Suppressor macrophage treated with lipopolysaccharide for 4 hours (primary cell): ENCODE data around the gene INF2.
"Not testable (repeated sequence)": the region's sequence is repeated elsewhere in the genome, so short reads cannot be mapped to it uniquely, and the experiment has no call there.

Source experiments
- DNase-seq: peaks from one replicate; pipeline ENCODE4 v3.0.0-alpha.2; 2020

The INF2 gene

DNA sequence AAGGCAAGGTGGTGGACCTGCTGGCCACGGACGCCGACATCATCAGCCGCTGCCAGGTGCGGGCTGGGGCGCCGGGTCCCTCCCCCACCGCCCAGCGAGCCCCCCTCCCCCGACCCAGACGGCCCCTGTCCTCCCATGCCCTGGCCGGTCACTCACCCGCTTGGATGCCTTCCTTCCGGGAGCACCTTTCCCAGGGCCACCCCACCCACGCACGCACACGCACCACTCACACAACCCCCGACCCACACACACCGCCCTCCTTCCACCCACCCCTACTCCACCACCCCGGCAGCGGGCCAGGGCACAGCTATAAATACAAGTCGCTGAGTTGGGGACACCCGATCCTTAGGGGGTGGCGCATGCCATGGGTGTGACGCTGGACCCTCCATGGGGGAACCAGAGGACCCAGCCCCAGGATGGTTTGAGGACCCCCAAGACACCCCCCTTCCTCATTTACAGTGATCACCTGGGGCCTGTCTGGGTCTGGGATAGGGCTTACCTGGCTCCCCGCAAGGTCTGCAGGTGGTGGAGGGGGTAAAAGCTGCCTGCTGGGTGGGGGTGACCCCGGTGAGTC, 35.1 kb downstream of the INF2 start:
- no peak for DNase-seq

- DNase-seq: peak; percentile 9
Measured at GRCh38 chr14:104724981-104725771, 35.8 kb downstream of the INF2 start.

- no peak for DNase-seq
Measured at GRCh38 chr14:104725772-104726548, 36.5 kb downstream of the INF2 start.

GRCh38 chr14:104726600-104727451, 37.4 kb downstream of the INF2 start:
- DNase-seq: no peak

GRCh38 chr14:104728631-104729030, 39.2 kb downstream of the INF2 start:
- no peak for DNase-seq

DNA sequence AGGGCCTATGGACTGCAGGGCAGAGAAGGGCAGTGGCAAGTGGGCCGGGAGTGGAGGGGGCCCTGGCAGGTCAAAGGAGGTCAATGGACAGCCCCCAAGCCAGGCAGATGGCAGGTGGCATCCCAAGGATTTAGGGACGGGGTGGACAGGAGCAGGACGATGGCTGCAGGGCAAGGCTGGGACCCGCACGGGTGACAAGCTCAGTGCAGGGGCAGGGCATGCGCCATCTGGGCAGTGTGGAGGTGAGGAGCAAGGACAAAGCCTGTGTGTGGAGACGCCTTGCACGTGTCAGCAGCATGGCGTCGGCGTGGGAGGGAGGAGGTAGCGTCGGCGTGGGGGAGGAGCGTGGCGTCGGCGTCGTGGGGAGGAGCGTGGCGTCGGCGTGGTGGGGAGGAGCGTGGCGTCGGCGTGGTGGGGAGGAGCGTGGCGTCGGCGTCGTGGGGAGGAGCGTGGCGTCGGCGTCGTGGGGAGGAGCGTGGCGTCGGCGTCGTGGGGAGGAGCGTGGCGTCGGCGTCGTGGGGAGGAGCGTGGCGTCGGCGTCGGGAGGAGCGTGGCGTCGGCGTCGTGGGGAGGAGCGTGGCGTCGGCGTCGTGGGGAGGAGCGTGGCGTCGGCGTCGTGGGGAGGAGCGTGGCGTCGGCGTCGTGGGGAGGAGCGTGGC, 39.9 kb downstream of the INF2 start:
- DNase-seq: not testable (repeated sequence)

- DNase-seq: no peak
Measured at GRCh38 chr14:104729835-104730181, 40.4 kb downstream of the INF2 start.

DNA sequence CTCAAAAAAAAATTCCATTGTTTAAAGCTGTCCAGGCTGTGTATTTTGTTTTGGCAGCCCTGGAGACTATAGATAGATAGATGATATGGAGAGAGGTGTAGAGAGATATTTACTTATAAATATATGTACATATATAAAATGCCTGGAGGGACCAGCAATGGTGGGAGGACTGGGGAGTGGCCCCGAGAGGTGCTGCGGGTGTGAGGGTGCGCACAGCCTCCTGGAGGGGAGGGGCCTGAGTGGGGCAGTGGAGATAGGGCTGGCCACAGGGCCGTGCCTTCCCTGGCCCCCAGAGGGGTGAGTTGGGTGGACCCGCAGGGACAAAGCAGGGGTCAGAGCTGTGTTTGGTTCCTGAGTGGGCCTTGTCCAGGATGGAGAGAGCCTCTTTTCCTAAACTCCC, 41.1 kb downstream of the INF2 start:
- DNase-seq: no peak

DNA sequence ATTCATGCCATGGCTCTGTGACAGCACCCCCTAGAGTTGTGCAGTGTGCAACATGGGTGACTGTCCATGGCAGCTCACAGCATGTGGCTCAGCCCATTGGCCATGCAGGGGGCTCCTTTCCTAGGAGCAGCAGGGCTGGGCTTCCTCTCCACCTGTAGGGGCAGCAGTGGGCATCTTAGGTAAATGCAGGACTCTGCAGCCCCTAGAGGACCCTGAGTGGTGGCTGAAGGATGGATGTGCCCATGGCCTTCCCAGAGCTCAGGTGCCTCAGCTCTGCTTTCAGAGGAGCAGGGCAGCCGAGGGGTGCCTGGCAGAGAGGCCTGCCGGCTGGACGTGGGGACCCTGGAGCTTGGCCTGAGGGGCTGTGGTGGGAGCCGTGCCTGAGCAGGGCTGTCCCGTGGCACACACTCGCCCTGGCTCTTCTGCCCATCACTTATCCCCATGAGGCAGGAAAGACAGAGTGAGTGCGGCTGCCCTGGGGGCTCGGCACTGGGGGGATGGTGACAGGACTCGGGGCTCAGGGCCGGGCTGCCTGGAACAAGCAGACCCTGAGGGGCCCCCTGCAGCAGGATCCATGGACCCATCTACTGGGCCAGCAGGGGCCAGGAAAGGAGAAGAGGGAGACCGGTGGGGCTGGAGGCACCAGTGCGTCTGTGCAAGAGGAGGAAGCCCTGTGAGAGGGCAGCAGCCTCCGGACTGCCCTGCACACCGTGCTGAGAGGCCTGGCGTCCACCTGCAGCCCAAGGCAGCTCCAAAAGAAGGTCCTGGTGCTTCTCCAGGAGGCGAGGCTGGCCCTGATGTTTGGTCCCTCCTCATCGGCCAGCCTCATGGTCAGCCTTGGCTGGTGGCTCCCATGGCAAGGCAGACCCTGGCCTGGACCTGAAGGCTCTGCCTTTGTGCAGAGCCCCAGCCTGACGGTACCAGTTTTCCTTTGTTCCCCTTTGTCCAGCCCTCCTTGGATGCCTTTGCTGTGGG, 42.2 kb downstream of the INF2 start:
- no peak for DNase-seq

GRCh38 chr14:104732355-104732804, 43.0 kb downstream of the INF2 start:
- DNase-seq: no peak

DNA sequence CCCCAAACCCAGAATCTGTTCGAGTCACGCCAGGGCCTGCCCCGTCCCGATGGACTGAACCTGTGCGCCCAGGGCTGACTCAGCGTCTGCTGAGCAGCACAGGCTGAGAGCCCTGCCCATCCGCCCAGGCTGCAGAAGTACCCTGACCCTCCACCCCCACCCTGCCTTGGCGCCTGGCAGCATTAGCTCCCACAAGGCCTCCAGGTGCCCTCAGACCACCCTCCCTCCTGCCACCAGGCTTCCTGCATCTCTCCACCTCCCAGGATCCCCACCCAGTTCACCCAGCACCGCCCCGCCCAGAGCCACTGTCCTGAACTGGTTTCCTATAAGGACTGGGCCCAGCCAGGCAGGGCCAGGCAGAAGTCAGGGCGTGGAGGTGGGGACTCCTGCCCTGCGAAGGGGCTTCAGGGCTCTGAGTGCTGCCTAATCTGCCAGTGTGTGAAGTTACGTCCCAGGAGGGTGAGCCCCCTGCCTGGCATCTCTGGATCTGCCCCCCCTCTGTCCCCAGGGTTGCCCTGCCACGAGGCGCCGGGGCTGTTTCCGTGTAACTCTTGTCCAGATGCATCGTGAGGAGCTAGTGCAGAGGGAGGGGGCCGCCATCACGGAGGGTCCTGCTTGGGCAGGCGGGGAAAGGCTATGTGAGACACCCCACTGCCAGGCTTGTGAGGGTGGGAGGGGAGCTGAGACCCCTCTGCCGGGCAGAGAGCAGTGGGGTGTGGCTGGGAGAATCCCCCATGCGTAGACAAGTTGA, 43.7 kb downstream of the INF2 start:
- DNase-seq: no peak

DNA sequence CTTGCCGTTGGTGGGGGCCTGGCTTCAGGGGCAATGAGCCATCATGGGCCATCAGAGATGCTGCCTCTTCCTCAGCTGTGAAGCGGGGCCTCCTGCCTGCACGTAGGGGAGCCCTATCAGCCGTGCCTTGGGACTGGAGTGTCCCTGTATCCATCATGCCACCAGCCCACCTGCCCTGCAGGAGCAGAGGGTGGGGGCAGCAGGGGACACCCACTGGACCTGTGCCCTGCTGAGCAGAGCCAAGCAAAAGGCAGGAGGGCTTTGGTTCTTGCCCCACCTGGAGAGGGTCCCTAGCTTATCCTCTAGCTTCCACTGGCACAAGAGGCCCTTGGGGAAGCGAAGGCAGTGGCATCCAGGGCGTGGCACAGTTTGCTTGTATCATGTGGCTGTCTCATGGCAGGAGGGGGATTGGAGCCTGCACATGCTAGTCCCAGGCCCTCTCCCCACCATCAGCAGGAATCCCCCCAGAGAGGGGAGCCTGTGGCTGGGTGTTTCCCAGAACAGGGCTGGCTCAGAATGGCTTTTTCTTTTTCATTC, 44.7 kb downstream of the INF2 start:
- DNase-seq: no peak

DNA sequence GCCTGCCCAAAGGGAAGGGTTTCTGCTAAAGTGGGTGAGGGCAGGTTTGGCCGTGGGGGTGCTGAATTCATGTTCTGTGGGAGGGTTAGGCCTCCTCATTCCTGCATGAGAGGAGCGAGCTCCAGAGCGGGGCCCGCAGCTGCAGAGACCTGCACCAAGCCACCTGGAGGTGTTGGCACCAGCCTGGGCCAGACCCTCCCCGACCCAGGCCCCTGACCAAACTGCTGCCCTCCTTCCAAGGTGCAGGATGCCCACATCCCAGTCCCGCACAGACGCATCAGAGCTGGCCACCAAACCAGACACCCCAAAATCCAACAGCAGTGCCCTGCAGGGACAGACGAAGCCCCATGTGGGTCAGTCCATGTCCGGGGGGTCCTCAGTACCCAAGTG, 45.2 kb downstream of the INF2 start:
- DNase-seq: no peak

DNA sequence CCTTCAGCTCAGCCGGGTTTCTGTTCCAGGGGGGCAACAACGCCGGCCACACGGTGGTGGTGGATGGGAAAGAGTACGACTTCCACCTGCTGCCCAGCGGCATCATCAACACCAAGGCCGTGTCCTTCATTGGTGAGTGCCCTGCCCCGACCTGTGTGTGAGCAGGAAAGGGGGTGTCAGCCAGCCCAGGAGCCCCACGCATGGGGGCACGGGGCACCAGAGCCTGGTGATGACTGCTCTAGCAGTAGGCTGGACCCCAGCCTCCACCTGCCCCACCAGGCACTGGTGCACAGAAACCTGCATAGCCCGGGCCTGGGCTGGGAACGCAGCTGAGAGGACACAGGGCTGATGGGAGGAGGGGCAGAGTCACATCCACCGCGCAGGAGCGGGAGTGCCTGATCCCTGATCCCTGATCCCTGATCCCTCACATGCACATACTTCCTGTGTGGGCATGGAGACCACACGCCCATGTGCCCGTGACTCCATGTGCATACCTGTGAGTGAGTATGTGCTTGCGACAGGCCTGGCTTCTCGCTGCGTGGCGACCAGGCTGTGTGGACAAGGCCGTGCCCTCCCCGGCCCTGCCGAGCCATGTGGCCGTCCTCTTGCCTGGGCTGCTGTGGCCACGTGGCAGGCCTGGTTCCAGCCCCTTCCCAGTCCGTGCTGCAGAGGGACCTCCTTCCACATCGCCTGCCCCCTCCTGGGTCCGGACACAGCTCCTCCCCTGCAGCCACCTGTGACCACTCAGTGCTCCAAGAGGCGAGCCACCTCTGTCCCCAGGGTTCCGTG, 45.8 kb downstream of the INF2 start:
- DNase-seq: no peak

DNA sequence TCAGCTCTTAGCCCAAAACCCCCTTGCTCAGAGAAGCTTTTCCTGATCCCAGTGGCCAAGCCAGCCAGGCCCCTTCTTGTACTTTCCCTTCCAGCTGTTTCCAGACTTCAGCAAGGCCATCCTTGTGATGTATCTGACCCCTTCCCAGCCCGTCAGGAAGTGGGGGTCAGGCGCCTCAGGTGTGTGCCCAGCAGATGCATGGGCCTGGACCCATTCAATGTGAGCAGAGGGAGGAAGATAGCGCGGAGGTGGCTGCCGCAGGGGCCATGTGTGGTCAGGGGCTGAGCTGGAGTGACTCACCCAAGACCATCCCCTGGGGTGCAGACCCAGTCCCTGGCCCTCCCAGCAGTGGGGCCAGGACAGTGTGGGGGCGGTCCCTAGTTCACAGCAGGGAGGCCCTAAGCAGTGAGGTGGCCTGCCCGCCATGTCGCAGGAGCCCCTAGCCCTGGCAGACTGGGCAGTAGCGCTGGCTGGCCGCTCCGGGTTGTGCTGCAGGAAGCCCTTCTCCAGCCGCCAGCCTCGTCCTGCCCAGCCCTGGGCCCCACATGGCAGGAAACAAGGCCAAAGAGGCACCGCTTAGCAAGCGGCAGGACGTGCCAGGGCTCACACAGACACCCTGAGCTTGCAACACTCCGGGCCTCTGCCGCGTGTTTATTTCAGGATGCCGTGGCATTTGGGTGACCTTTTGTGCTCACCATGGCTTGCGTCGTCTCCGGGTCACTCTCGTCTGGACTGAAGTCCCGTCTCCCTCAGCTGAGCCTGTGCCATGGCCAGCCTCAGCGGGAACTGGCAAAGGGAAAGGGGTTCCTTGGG, 46.6 kb downstream of the INF2 start:
- DNase-seq: peak; percentile 95

GRCh38 chr14:104738375-104739019, 49.1 kb downstream of the INF2 start:
- no peak for DNase-seq

DNA sequence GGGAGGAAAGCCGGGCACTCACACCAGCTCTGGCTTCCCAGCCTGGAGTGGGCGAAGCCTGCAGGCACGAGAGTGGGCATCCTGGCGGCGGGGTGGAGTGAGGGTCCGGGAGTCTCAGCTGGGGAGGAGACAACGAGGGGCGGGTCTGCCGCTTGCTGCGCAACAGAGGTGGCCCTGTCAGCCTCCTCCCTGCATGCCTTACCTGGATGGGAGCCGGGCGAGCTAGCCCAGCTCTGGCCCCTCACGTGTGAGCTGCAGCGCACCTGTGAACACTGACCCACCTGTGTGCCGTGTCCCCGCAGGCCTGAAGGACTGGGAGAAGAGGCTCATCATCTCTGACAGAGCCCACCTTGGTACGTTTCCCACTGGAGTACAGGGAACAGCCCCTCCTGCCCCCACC, 49.6 kb downstream of the INF2 start:
- no peak for DNase-seq
